BLaER1 treated with 17β-estradiol and CSF1 and Interleukin-3, amounts not matched to agents 10 nM and 100 nM (cell line): Measurements from ENCODE around the gene SORCS2.
A peak's percentile ranks its signal among the peaks of the same experiment; 100 is the strongest.

ENCODE experiments used
- H3K27ac ChIP-seq, 11 experiments: shearing (Covaris generic); formaldehyde crosslinking; 2 replicates each; pipeline ENCODE4 v1.8.1; 2022
- H3K27me3 ChIP-seq, 11 experiments: shearing (Covaris generic); formaldehyde crosslinking; 2 replicates each; pipeline ENCODE4 v1.8.1; 2022
- H3K36me3 ChIP-seq, 11 experiments: shearing (Covaris generic); formaldehyde crosslinking; 2 replicates each; pipeline ENCODE4 v1.8.1; 2022
- H3K4me1 ChIP-seq, 10 experiments: shearing (Covaris generic); formaldehyde crosslinking; 2 replicates each; pipeline ENCODE4 v1.8.1; 2022
- H3K4me2 ChIP-seq, 11 experiments: shearing (Covaris generic); formaldehyde crosslinking; 2 replicates each; pipeline ENCODE4 v1.8.1; 2022
- H3K4me3 ChIP-seq, 10 experiments: shearing (Covaris generic); formaldehyde crosslinking; 2 replicates each; pipeline ENCODE4 v1.8.1; 2022
- H3K9ac ChIP-seq, 11 experiments: shearing (Covaris generic); formaldehyde crosslinking; 2 replicates each; pipeline ENCODE4 v1.8.1; 2022
- H3K9me3 ChIP-seq, 11 experiments: shearing (Covaris generic); formaldehyde crosslinking; replicated peaks in 1 of 11; 2 replicates each; pipeline ENCODE4 v1.8.1; 2022
- H4K20me1 ChIP-seq, 11 experiments: shearing (Covaris generic); formaldehyde crosslinking; 2 replicates each; pipeline ENCODE4 v1.8.1; 2022
- Cebpa-rat ChIP-seq, 11 experiments: shearing (Covaris generic); IDR thresholded peaks; 2 replicates each; pipeline ENCODE4 v1.8.1; 2022

The SORCS2 gene

GRCh38 chr4:7339751-7340552 lies 147.6 kb downstream of the SORCS2 start:
- Histone ChIP-seq H3K9me3 (peaks cover 5 to 18% (median 8%) of the 10 kb centered on the region in 11 experiments; a peak in 13 of 22 replicates), H3K36me3 (no peaks in the 10 kb centered on the region), H3K4me1 (peaks cover 0 to 30% (median 15%) of the 10 kb centered on the region in 10 experiments; a peak in 12 of 20 replicates), H3K9ac (no peak overlapping the region), H3K4me3 (no peak overlapping the region), H3K27ac (no peak overlapping the region), H4K20me1 (no peaks in the 10 kb centered on the region; a peak in 1 of 22 replicates), H3K27me3 (no peaks in the 10 kb centered on the region), H3K4me2 (peak overlapping the region in 5 of 11 experiments; percentile 8 to 55 (median 38); a peak in 11 of 22 replicates)
- TF ChIP-seq Cebpa-rat (IDR thresholded peaks at IDR 0.05), result no peak

DNA sequence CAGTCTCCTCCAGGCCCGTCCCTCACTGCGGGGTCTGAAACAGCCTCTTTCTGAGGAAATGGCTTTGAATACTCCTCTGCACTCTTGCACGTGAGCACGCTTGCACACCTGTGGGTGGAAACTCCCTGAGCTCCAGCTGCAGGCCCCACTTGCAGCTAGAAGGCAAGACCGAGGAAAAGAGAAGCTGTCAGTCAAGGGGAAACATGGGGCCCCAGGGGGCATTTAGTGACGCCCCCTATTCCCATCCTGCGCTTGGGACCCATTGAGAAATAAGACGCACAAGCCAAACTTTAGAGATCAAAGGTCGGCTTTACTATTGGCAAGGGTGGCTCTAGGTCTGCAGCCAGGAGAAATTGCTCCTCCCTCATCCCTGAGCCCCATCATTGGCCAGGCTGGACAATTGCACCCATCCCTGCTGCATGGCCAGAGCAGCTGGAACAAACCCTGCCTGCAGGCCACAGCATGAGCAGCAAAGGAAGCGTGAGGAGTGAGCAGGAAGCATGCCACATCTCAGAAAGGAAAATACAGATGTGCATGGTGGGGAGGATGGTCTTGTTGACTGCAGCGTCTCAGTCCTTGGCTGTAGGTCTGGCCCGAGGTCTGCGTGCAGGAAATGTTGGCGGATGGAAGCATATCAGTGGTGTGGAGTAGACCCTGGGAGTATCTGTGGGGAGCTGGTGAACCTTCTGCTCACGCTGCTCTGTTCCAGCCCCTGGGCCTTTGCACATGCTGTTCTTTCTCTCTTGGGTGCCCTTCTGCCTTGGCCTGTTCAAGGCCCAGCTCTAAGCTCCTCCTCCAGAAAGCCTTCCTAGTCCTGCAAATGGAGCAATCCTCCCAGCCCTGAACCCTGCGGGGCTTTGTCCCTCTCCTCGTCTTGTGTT lies 148.5 kb downstream of the SORCS2 start:
- Histone ChIP-seq H3K4me1 (peaks cover 0 to 22% (median 10%) of the 10 kb centered on the region in 10 experiments; a peak in 11 of 20 replicates), H3K36me3 (no peaks in the 10 kb centered on the region), H3K27me3 (no peaks in the 10 kb centered on the region), H3K4me3 (no peak overlapping the region), H4K20me1 (no peaks in the 10 kb centered on the region; a peak in 1 of 22 replicates), H3K27ac (no peak overlapping the region), H3K4me2 (peak overlapping the region in 5 of 11 experiments; percentile 8 to 55 (median 38); a peak in 11 of 22 replicates), H3K9me3 (peaks cover 12 to 26% (median 16%) of the 10 kb centered on the region in 11 experiments), H3K9ac (no peak overlapping the region)
- TF ChIP-seq Cebpa-rat (IDR thresholded peaks at IDR 0.05), result no peak

GRCh38 chr4:7341491-7342222 lies 149.3 kb downstream of the SORCS2 start:
- H4K20me1 ChIP-seq, result no peaks in the 10 kb centered on the region; a peak in 1 of 22 replicates
- no peak overlapping the region for H3K27ac ChIP-seq
- H3K36me3 ChIP-seq, result no peaks in the 10 kb centered on the region
- TF ChIP-seq Cebpa-rat (IDR thresholded peaks at IDR 0.05), result no peak
- peaks cover 0 to 21% (median 10%) of the 10 kb centered on the region in 10 experiments; a peak in 11 of 20 replicates for H3K4me1 ChIP-seq
- no peak overlapping the region for H3K9ac ChIP-seq
- no peaks in the 10 kb centered on the region for H3K27me3 ChIP-seq
- H3K4me2 ChIP-seq, result no peak overlapping the region
- peaks cover 21 to 34% (median 24%) of the 10 kb centered on the region in 11 experiments for H3K9me3 ChIP-seq
- H3K4me3 ChIP-seq, result no peak overlapping the region

DNA sequence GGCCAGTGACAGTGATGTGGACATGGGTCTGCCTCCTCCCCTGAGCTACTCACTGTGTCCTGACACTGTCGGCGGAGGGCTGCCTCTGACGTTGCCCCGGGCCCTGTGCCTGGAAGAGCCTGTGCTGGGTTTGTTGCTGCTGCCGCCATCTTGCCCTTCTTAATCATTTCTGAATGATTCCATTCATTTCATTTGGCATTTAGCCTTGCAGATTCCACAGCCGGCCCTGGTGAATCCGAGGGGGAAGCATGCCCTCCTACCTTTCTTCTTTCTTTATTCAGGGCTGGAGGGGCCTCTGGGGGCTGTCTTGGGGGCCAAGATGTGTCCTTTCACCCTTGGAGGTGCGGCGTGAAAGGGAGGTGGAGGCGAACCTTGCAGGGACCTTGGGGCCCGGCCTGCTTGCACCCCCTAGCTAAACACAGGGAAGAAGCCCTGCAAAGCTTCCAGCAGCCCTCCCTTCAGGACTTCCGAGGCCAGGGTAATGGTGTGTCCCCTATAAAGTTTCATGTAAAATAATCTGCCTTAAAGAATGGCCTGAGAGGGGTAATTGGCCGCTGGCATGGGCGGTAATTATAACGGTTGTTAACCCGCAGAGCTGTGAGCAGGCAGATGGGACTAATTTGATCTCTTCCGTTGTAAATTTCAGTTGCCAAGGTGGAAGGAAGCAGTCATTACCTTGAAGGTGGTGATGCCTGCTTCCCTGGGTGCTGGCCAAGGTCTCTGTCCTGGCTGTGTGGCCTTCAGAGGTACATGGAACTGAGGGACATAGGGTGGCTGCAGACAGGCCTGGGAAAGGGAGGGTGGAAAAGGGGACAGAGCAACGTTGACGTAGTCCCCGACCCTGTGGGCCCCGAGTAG lies 150.1 kb downstream of the SORCS2 start:
- H3K4me2 ChIP-seq, result no peak overlapping the region
- no peaks in the 10 kb centered on the region; a peak in 1 of 22 replicates for H4K20me1 ChIP-seq
- H3K4me3 ChIP-seq, result no peak overlapping the region
- H3K9me3 ChIP-seq, result peaks cover 27 to 42% (median 31%) of the 10 kb centered on the region in 11 experiments
- TF ChIP-seq Cebpa-rat (IDR thresholded peaks at IDR 0.05), result no peak
- H3K36me3 ChIP-seq, result no peaks in the 10 kb centered on the region
- H3K9ac ChIP-seq, result no peak overlapping the region
- peaks cover 0 to 23% (median 10%) of the 10 kb centered on the region in 10 experiments; a peak in 11 of 20 replicates for H3K4me1 ChIP-seq
- H3K27ac ChIP-seq, result no peak overlapping the region
- H3K27me3 ChIP-seq, result no peaks in the 10 kb centered on the region

DNA sequence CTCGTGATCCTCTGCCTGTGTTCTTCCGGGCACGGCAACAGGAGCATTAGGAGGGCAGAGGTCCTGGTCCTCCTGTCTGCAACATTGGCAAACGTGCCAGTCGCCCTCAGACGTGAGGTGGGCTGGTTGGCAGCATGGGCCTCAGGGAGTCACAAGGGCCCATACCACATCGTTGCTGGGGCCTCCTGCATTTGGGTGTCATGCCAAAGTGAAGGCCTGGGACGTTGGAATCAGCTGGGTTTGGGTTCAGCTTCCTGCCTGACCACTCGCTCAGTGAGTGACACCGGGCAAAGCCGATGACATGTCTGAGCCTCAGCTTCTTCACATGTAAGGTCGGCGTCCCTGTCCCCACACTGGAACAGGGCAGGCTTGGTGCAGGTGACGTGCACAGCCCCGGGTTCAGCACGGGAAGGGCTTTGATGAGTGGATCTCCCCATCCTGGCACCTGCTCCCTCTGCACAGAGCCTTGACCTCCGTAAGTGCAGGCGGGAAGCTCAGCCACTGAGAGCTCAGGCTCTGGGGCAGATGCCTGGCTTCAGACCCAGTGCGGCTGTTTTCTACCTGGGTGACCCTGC lies 150.8 kb downstream of the SORCS2 start:
- Histone ChIP-seq H3K27ac (no peak overlapping the region), H3K4me1 (peaks cover 0 to 30% (median 14%) of the 10 kb centered on the region in 10 experiments; a peak in 13 of 20 replicates), H4K20me1 (no peaks in the 10 kb centered on the region), H3K36me3 (no peaks in the 10 kb centered on the region), H3K4me3 (no peak overlapping the region), H3K9ac (no peak overlapping the region), H3K4me2 (no peak overlapping the region), H3K9me3 (peaks cover 27 to 42% (median 31%) of the 10 kb centered on the region in 11 experiments), H3K27me3 (no peaks in the 10 kb centered on the region)
- no peak for TF ChIP-seq Cebpa-rat (IDR thresholded peaks at IDR 0.05)

GRCh38 chr4:7343950-7344349 lies 151.6 kb downstream of the SORCS2 start:
- H3K9me3 ChIP-seq, result peaks cover 27 to 39% (median 31%) of the 10 kb centered on the region in 11 experiments
- H3K4me2 ChIP-seq, result no peak overlapping the region
- no peaks in the 10 kb centered on the region for H3K36me3 ChIP-seq
- no peaks in the 10 kb centered on the region for H3K27me3 ChIP-seq
- TF ChIP-seq Cebpa-rat (IDR thresholded peaks at IDR 0.05), result no peak
- H4K20me1 ChIP-seq, result no peaks in the 10 kb centered on the region
- peaks cover 0 to 38% (median 20%) of the 10 kb centered on the region in 10 experiments; a peak in 13 of 20 replicates for H3K4me1 ChIP-seq
- H3K9ac ChIP-seq, result no peak overlapping the region
- H3K27ac ChIP-seq, result no peak overlapping the region
- no peak overlapping the region for H3K4me3 ChIP-seq

- Histone ChIP-seq H3K9ac (no peak overlapping the region), H3K36me3 (no peaks in the 10 kb centered on the region), H4K20me1 (no peaks in the 10 kb centered on the region), H3K4me3 (no peak overlapping the region), H3K27me3 (no peaks in the 10 kb centered on the region), H3K4me2 (no peak overlapping the region), H3K27ac (no peak overlapping the region), H3K4me1 (peaks cover 0 to 41% (median 22%) of the 10 kb centered on the region in 10 experiments; a peak in 13 of 20 replicates), H3K9me3 (peaks cover 22 to 34% (median 30%) of the 10 kb centered on the region in 11 experiments)
- TF ChIP-seq Cebpa-rat (IDR thresholded peaks at IDR 0.05), result no peak
Measured at GRCh38 chr4:7344636-7345155, 152.4 kb downstream of the SORCS2 start.
